HG03378 (cell line): ENCODE measurements around the gene MAP4K2.

ENCODE experiments used
- ATAC-seq: cut with Tn5 transposase; IDR thresholded peaks from one replicate; pipeline ENCODE4 v1.9.1; 2021; ENCODE audit warnings: mild to moderate bottlenecking, moderate library complexity; ENCODE audit not compliant: unreplicated experiment

MAP4K2 gene

DNA sequence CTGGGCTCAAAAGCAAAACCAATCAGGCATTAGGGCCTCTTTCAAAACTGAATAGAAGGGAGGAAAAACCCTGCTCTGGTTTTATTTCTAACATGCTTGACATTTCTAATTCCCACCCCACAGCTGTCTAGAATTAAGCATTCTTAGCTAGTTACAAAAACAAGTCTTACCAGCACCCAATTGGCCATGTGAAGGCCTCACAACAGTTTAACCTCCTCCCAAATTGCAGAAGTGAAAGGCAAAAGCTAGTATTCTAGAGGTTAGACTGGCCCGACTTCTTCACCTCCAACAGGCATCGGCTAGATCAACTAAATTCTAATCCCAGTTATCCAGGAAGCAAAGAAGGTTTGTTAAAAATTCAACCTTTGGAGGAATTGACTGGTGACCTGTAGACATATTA is 31.2 kb downstream of the MAP4K2 start:
- no peak for ATAC-seq

- no peak for ATAC-seq
Measured at GRCh38 chr11:64770120-64770519, 32.9 kb downstream of the MAP4K2 start.

DNA sequence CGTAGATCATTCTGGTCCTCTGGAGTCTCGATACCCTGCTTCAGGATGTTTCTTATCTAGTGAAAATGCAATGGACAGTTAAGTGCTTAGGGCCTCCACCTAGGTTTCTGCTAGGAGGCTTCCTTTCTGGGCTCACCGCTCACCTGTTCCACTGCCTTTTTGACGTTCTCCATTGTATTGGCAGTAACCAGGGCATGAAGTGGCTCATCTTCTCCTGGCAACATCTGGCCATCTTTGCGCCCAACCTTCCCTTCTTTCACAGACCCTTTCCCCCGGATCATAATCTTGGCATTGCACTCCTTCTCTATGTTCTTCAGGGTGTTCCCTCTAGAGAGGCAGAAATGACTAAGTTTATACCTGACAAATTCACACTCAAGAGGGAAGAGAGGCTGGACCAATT is 33.7 kb downstream of the MAP4K2 start:
- no peak for ATAC-seq

- no peak for ATAC-seq
Measured at GRCh38 chr11:64768300-64768694, 34.7 kb downstream of the MAP4K2 start.

DNA sequence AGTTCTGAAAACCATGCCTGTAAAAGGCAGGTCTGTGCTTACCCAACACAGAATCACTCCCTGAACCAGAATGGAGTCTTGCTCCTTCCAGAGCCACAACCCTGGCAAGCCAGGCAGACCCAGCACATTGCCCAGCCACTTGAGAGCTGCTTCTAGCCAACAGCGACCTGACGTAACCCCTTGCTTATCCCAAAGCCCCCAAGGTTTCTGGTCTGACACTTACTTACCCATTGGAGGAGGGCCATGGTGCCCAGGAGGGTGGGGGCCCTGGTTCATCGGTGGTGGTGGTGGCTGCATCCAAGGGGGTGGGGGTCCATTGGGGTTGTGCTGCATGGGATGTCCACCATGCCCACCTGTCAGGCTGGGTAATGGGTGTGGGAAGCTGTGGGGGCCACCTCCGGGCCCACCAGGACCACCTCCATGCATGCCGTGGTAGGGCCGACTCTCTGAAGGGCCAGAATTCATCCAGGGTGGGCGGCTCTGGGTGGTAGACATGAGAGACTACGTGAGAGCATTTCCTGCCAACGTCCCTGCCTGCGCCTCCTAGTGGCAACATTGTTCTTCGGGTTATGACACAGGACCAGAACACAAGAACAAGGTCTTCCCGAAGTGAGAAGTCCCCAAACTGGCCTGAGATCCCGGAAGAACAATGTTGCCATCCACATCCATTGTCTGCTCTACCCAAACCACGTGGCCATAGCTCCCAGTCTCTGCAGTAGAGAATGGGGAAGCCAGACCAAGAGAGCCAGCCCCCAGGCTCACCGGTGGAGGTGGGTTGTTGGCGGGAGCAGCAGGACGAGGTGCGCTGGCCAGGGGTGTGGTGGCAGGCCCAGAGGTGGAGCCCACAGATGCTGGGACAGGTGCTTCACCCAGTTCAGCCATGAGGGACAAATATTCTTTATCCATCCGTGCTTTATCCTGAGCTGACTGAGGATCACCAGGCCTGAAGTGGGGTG is 35.4 kb downstream of the MAP4K2 start:
- ATAC-seq, result no peak

- ATAC-seq, result no peak
Measured at GRCh38 chr11:64766881-64767280, 36.1 kb downstream of the MAP4K2 start.

- no peak for ATAC-seq
Measured at GRCh38 chr11:64765851-64766665, 37.0 kb downstream of the MAP4K2 start.

- ATAC-seq, result no peak
Measured at GRCh38 chr11:64765291-64765850, 37.6 kb downstream of the MAP4K2 start.

GRCh38 chr11:64764753-64765152 is 38.3 kb downstream of the MAP4K2 start:
- no peak for ATAC-seq

DNA sequence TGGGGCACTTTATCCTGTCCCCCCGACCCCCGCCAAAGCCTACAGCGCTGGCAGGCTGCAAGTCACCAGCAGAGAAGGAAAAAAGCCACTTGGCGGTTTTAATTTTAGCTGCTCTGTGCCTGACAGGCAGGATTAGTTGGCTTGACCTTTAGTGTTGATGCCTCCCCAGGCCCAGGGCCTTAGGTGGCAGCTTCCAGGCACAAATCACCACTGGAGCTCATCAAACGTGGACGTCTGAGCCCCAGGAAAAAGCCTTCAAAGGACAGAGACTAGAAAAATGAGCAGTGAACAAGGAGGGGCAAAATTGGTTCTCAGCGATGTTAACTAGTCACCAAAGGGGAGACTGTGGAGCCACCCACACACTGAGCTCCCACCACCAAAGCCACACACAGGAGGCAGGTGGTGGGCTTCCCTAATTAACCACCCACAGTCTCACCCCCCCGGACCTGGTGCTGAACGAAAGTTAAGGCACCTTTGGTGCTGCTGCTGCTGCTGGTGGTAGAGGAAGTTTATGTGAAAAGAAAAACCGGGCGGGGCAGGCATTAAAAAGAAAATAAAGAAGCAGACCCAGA is 38.9 kb downstream of the MAP4K2 start:
- no peak for ATAC-seq

DNA sequence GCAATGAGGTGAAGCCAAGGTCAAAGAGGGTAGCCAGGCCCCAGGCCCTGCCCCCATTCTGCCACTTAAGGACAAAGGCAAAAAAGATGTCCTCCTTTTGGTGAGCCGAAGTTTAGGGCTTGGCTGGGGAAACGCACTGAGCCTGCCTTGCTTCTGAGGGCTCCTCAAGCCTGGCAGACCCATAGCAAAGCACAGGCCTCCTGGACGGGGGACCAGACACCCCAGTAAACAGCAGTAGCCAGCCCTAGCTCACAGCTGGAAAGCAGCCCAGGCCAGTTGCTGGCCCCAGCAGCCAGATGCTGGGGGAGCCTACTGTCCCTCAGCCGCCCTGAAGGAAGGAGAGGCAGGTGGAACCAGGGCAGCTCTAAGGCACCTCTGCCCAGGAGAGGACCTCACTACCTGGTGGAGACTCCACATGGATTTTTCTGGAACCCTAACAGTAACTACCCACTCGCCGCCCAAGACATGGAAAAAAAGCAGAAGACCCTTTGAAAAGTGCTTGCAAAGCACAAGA is 39.4 kb downstream of the MAP4K2 start:
- ATAC-seq, result no peak

DNA sequence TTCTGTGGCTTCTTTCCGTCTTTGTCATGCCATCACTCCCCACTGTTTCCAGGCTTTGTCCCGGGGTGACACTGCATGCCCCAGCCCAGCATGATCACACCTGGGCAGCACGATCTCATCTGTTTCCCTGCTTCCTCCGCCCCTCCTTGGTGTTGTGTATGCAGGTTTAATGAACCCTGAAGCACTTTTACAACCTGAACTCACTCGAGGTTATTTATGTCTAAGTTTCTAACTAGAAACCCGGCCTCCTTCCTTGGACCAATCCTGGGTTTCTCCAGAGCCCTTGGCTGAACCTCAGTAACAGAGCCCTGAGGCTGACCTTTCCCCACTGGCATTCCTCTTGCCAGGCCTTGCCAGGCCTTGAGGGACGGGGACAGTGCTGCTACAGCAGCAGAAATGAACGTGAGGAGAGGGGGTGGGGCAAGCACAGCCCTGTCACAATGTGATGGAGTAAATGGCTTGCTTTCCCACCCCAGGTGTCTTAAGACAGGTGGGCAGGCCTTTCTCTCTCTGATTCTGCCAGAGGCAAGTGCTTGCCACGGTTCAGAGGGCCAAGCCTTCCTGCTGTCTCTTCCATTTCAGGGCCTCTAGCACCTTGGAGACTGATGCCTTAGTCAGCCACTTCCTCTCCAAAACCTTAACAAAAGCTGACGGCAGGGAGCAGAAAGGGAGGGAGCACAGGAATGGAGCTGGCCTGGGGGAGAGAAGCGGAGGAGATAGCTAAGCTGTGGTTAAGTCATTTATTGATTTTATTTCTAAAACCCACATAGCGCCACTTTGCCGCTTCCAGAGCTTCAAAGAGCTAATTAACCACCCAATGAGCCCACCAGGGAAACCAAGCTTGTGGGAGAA is 40.1 kb downstream of the MAP4K2 start:
- ATAC-seq, result no peak

- no peak for ATAC-seq
Measured at GRCh38 chr11:64762277-64762673, 40.7 kb downstream of the MAP4K2 start.

DNA sequence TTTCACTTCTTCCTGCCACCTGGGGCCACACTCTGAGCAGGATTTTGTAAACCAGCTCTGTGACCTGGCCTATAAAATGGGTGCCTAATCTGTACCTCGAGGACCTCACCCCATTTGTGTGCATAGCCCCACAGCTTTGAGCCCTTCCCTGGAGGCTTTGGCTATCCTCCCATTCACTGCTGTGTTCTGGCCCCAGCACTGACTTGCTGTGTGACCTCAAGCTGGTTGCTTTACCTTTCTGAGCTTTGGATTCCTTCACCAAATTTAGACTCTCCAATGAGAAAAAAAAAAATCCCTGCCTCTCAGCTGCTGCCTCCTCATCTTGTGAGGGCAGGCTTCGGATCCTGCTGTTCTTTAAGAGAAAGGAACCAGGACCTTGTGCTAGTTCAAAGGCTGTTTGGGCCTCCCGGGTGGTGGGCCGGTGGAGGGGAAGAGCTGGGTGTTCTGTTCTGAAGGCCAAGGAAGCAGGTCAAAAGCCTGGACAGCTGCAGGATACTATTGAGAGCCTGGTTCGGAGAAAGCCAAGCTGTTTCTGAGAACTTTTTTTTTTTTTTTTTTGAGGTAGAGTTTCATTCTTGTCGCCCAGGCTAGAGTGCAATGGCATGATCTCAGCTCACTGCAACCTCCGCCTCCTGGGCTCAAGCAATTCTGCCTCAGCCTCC is 42.1 kb downstream of the MAP4K2 start:
- ATAC-seq, result no peak

DNA sequence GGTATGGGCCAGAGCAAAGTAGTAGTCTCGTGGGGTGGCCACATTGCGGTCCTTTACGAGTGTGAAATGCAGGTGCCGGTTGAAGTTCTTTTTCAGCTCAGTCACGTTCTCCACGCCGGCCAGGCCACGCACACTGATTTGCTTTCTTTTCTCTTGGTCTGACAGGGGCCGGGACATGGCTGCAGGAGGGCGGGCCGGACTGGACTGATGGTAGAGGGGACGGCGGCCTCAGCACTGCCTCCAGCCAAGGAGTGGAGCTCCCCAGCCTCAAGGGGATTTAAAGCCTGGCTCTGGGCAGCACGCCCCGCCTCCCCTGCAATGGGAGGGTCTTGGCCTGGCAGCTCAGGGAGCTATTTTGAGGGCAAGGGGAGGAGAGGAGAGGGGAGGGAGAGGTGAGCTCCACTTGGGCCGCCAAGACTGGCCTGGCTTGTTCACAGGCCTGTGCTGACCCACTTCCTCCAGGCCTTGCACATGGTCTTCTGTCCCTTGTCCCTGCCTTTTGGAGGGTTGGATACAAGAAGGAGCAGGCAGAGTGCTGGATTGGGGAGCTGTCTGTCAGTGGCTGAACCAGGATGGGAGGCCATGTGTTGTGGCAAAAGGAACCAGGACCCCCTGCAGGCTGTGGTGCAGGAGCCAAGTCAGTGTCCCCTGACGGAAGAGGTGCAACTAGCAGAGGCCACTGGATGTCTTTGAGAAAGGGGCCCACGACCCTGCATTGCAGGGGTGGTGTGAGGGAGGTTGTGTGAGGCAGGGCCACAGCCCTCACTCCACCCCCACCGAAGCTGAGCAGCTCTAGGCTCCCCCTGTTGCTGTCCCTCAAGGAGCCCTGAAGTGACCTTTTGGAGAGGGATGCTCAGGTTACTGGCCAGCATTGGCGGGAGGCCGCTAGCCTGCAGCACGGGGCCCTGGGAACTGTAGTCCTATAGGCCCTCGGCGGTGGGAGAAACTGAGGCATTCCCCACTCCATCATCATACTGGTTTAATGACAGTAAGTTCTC is 43.0 kb downstream of the MAP4K2 start, which contains the start of gene PYGM:
Gene PYGM, minus strand, starts transcription at position 253 of the 998 bp plus-strand sequence. Its CDS starts 76 bp downstream, at position 177.
- no peak for ATAC-seq

DNA sequence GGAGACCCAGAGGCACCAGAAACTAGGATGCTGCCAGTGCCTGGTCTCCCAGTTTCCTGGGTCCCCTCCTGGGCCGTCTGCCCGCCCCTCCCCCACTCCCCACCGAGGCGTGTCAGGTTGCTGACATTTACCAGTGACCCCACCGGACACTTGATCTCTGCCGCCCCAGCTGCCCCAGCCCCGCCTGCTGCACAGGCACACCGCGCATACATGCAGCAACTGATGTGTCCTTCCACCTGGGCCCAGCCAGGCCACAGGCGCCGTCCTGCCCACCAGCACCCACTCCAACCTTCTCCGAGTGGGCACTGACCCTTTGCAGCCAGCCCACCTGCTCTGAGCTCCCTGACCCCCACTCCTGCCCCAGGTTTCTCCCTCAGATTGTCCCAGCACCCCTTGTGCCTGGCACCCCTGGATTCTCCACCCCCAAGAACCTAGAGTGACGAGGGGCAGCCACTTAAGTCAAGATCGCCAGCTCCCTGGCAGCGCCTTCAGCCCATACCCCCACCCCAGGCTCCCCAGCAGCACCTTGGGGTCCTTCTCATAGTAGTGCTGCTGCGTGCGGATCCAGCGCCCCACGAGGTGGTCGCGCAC is 43.8 kb downstream of the MAP4K2 start:
- no peak for ATAC-seq

- no peak for ATAC-seq
Measured at GRCh38 chr11:64758330-64759079, 44.5 kb downstream of the MAP4K2 start.
